Karpas-422 (cell line): ENCODE measurements around the gene C8G. TPM values are rescaled to one million over a fixed set of nuclear protein-coding genes. Genes with fewer than 3 reads are reported as not detected.

Experiments used
- DNase-seq: peaks from one replicate; pipeline ENCODE4 v3.0.0-alpha.2; 2015
- H2AFZ ChIP-seq: fragments of 200-600 bp; sonication (generic); 2 replicates; pipeline ENCODE4 v1.6.1; 2014; ENCODE audit warnings: antibody characterized with exemption, low read length, mixed read lengths
- H3K27ac ChIP-seq: fragments of 200-600 bp; sonication (generic); 2 replicates; pipeline ENCODE4 v1.5.1; 2014; ENCODE audit warnings: mild to moderate bottlenecking, low read length, moderate library complexity
- H3K27me3 ChIP-seq: fragments of 200-600 bp; sonication (generic); 2 replicates; pipeline ENCODE4 v1.6.1; 2014; ENCODE audit warnings: low read length, mixed read lengths
- H3K36me3 ChIP-seq: fragments of 200-600 bp; sonication (generic); 2 replicates; pipeline ENCODE4 v1.6.1; 2014; ENCODE audit warnings: low read length, mixed read lengths; ENCODE audit not compliant: insufficient read depth
- H3K4me1 ChIP-seq: fragments of 200-600 bp; sonication (generic); 2 replicates; pipeline ENCODE4 v1.6.1; 2014; ENCODE audit warnings: mild to moderate bottlenecking, low read length, mixed read lengths
- H3K4me2 ChIP-seq: fragments of 200-600 bp; sonication (generic); 2 replicates; pipeline ENCODE4 v1.6.1; 2014; ENCODE audit warnings: low read length, low read depth, mild to moderate bottlenecking; ENCODE audit not compliant: poor library complexity, severe bottlenecking
- H3K4me3 ChIP-seq: fragments of 200-600 bp; sonication (generic); 2 replicates; pipeline ENCODE4 v1.5.1; 2014; ENCODE audit warnings: mild to moderate bottlenecking, antibody characterized with exemption, low read length, mixed read lengths
- H3K79me2 ChIP-seq: fragments of 200-600 bp; sonication (generic); 2 replicates; pipeline ENCODE4 v1.6.1; 2014; ENCODE audit warnings: mild to moderate bottlenecking, low read length, mixed read lengths
- H3K9ac ChIP-seq: fragments of 200-600 bp; sonication (generic); 2 replicates; pipeline ENCODE4 v1.6.0; 2014; ENCODE audit warnings: low read length
- H3K9me2 ChIP-seq: fragments of 200-600 bp; sonication (generic), shearing (Covaris generic); replicated peaks from 2 replicates; pipeline ENCODE4 v1.6.0; 2014; ENCODE audit warnings: mild to moderate bottlenecking, low read length, moderate library complexity; ENCODE audit not compliant: insufficient read depth
- H3K9me3 ChIP-seq: fragments of 300-700, 200-600 bp; sonication (generic); 2 replicates; pipeline ENCODE4 v1.6.1; 2014; ENCODE audit warnings: low read length, mixed read lengths
- H4K20me1 ChIP-seq: fragments of 200-600 bp; sonication (generic); 2 replicates; pipeline ENCODE4 v1.6.1; 2014; ENCODE audit warnings: mild to moderate bottlenecking, antibody characterized with exemption, low read length, low read depth; ENCODE audit not compliant: insufficient read depth
- total RNA-seq: library from RNA; depleted of rRNA; stranded (reverse); fragments of >200 nt; shearing (Covaris generic); gene quantifications from 2 replicates; pipeline ENCODE4 v1.2.3, GENCODE V29; 2014; ENCODE audit warnings: low replicate concordance

Gene C8G
- total RNA-seq, 1 experiment from 2014 or later = not detected

DNA sequence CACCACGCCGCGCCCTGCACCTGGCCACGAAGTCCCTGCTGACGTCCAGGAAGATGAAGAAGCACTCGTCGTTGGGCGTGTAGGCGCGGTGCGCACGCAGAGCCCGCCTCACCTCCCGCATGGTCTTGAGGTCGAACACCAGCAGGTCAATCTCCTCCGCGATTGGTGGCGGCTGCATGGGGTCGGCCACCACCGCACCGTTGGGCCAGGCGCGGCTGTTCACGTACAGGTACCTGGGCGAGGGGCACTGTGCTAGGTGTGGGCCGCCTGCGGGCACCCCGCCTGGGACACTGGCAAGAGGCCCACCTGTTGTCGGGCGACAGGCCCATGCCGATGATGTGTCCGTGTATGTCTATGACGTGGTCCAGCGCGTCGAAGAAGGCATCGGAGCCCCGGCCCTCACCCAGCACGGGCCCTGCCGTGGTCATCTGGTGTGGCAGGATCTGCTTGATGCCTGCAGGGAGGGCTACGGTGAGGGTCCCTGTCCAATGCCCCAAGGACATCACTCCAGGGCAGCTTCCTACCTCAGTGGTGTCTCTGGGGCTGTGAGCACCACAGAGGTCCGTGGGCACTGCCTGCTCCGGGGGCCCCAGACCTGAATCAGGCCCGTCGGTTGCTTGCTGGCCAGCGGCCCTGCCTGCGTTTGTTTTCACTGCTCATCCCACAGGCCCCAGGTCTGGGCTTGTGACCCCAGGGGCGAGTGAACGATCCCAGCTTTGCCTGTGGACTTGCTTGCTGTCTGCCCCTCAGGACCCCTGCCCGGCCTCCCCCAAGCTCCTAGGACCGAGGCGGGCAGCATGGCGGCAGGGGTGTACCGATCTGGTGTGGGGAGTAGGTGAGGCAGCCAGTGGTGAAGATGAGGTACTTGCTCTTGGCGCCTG is 3.6 kb upstream of the C8G start:
- Histone ChIP-seq H3K9me2 (no peaks in the 10 kb centered on the region), H2AFZ (no peak overlapping the region), H3K79me2 (peaks cover 12% of the 10 kb centered on the region), H3K9ac (no peak overlapping the region), H3K4me3 (no peak overlapping the region), H3K4me1 (peaks cover 12% of the 10 kb centered on the region), H3K27me3 (no peaks in the 10 kb centered on the region), H3K27ac (no peak overlapping the region), H3K4me2 (no peak overlapping the region), H4K20me1 (peaks cover 5% of the 10 kb centered on the region; the same call in 1 of the 2 replicates), H3K36me3 (0 out of 2 replicates have a peak, but pooled peaks cover 3% of the 10 kb centered on the region), H3K9me3 (no peaks in the 10 kb centered on the region)
- no peak for DNase-seq

DNA sequence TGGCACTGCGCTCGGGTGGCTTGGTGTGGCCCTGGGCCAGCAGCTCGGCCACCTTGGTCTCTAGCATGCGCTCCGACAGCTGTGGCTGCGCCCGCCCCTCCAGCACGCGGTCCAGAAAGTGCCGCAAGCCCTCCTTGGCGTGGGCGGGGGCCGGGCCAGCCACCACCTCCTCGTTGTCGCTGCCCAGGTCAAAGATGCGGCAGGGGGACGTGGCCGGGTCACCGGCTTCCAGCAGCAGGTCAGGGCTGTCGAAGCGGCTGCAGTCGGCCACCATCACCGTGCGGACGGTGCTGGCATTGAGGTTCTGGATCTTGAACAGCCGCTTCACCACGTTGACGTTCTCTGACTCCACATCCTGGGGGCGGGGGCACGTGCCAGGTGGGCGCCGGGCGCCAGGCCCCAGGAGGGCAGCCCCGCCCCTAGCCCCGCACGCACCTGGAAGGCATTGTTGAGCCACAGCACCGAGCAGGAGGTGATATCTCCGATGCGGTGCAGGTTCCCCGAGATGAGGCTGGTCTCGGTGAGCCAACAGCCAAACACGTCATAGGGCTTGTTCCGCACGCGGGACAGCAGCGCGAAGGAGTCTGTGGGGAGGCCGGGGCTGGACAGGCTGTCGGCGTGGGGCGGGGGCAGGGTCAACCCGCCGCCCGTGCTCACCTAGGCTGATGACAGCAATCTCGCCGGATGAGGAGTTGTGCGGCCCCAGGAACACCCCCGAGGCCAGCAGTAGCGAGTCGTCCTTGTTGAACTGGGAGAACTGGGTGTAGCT is 2.7 kb upstream of the C8G start:
- H3K9ac ChIP-seq = peak overlapping the region; percentile 95; the same call in 1 of the 2 replicates
- 0 out of 2 replicates have a peak, but pooled peaks cover 3% of the 10 kb centered on the region for H3K36me3 ChIP-seq
- peak overlapping the region; percentile 78 for H3K4me2 ChIP-seq
- H2AFZ ChIP-seq = no peak overlapping the region
- peak overlapping the region; percentile 93; the same call in 1 of the 2 replicates for H3K4me3 ChIP-seq
- peaks cover 12% of the 10 kb centered on the region for H3K79me2 ChIP-seq
- no peaks in the 10 kb centered on the region for H3K9me3 ChIP-seq
- H3K4me1 ChIP-seq = peaks cover 12% of the 10 kb centered on the region
- H3K27me3 ChIP-seq = no peaks in the 10 kb centered on the region
- H3K9me2 ChIP-seq = no peaks in the 10 kb centered on the region
- no peak overlapping the region for H3K27ac ChIP-seq
- DNase-seq = no peak
- H4K20me1 ChIP-seq = peaks cover 5% of the 10 kb centered on the region; the same call in 1 of the 2 replicates

DNA sequence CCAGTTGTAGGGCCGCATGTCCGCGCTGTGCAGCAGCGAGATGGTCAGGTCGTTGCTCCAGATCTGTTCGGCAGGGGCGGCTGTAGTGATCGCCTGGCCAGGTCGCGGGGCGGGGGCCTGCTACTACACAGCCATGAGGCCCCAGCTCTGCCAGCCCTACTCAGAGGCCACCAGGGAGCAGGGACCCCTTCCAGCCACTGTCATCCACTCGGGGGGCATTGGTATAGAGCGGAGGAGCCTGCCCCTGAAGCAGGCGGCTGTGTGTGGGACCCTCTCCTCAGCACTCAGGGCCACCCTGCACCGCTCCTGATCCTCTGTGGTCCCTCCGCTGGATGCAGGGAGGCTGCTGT is 2.2 kb upstream of the C8G start:
- no peak for DNase-seq
- Histone ChIP-seq H3K9me3 (no peaks in the 10 kb centered on the region), H3K9me2 (no peaks in the 10 kb centered on the region), H3K4me1 (peaks cover 13% of the 10 kb centered on the region), H3K36me3 (0 out of 2 replicates have a peak, but pooled peaks cover 3% of the 10 kb centered on the region), H3K9ac (peak overlapping the region; percentile 95), H3K27ac (no peak overlapping the region), H3K4me2 (peak overlapping the region; percentile 78), H3K4me3 (peak overlapping the region; percentile 93; the same call in 1 of the 2 replicates), H2AFZ (no peak overlapping the region), H3K79me2 (peaks cover 12% of the 10 kb centered on the region), H3K27me3 (no peaks in the 10 kb centered on the region), H4K20me1 (peaks cover 5% of the 10 kb centered on the region; the same call in 1 of the 2 replicates)

DNA sequence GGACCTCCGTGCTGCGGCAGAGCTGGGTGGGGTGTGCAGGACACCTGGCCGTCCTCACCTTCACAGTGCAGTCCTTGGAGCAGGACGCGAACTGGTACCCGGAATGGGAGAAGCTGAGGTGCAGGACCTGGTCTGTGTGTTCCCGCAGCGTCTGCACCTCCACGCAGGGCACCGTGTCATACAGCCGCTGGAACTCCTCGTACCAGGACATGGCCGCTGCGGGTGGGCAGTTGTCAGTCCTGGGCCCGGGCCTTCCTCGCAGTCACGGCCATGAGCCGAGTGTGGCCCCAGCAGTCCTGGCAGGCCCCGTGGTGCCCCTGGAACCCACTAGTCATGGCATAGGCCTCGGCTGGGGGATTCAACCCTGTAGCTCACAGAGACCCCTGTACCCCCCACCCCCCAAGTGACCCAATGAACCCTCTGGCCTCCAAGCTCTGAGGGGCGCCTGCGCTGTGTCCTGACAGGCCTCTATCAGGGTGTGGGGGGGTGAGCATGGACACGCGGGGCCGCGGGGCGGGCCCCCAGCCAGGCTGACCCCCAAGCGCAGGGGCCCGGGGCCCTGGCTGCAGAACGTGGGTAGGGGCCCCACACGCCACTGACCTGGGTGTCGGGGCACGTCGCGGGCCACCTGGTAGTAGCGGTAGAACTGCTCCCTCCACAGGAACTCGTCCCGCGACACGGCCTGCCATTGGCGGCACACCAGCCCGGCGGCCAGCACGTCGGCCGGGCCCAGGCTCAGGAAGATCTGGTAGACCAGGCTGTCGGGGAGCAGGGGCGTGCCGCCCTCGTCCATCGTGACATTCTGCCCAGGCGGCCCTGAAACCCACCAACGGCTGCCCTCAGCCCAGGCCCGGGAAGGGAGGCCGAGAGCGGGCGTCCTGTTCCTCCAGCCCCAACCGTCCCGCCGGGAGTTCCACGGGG is 1.5 kb upstream of the C8G start:
- no peaks in the 10 kb centered on the region for H3K9me3 ChIP-seq
- no peak overlapping the region for H2AFZ ChIP-seq
- H3K27ac ChIP-seq = peak overlapping the region; percentile 60
- peaks cover 12% of the 10 kb centered on the region for H3K79me2 ChIP-seq
- H3K27me3 ChIP-seq = no peaks in the 10 kb centered on the region
- DNase-seq = peak; percentile 74
- no peaks in the 10 kb centered on the region for H3K9me2 ChIP-seq
- peaks cover 17% of the 10 kb centered on the region for H3K4me1 ChIP-seq
- 0 out of 2 replicates have a peak, but pooled peaks cover 3% of the 10 kb centered on the region for H3K36me3 ChIP-seq
- peaks cover 5% of the 10 kb centered on the region; the same call in 1 of the 2 replicates for H4K20me1 ChIP-seq
- peak overlapping the region; percentile 93 for H3K4me3 ChIP-seq
- peak overlapping the region; percentile 78 for H3K4me2 ChIP-seq
- peak overlapping the region; percentile 95 for H3K9ac ChIP-seq

DNA sequence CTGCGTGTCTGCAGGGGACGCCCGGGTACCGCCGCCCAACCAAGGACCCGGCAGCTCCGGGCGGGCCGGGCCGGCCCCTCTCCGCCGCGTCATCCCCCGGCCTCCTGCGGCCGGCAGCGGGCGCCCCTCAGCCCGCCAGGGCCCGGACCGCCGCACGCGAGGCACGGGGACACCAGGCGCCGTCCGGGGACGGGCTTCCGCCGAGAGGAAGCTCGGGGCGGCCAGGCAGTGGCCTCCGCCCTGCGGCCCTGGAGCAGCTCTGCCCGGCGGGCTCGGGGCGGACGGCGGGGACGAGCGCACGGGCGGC is 878 bp upstream of the C8G start:
- H3K36me3 ChIP-seq = 0 out of 2 replicates have a peak, but pooled peaks cover 1% of the 10 kb centered on the region
- peak overlapping the region; percentile 95 for H3K9ac ChIP-seq
- no peaks in the 10 kb centered on the region for H3K27me3 ChIP-seq
- DNase-seq = no peak
- H3K9me2 ChIP-seq = no peaks in the 10 kb centered on the region
- no peaks in the 10 kb centered on the region for H3K9me3 ChIP-seq
- peak overlapping the region; percentile 60 for H3K27ac ChIP-seq
- H3K4me2 ChIP-seq = peak overlapping the region; percentile 78
- H3K79me2 ChIP-seq = peaks cover 12% of the 10 kb centered on the region
- peaks cover 19% of the 10 kb centered on the region for H3K4me1 ChIP-seq
- no peak overlapping the region for H2AFZ ChIP-seq
- peak overlapping the region; percentile 93 for H3K4me3 ChIP-seq
- H4K20me1 ChIP-seq = peaks cover 5% of the 10 kb centered on the region; the same call in 1 of the 2 replicates

DNA sequence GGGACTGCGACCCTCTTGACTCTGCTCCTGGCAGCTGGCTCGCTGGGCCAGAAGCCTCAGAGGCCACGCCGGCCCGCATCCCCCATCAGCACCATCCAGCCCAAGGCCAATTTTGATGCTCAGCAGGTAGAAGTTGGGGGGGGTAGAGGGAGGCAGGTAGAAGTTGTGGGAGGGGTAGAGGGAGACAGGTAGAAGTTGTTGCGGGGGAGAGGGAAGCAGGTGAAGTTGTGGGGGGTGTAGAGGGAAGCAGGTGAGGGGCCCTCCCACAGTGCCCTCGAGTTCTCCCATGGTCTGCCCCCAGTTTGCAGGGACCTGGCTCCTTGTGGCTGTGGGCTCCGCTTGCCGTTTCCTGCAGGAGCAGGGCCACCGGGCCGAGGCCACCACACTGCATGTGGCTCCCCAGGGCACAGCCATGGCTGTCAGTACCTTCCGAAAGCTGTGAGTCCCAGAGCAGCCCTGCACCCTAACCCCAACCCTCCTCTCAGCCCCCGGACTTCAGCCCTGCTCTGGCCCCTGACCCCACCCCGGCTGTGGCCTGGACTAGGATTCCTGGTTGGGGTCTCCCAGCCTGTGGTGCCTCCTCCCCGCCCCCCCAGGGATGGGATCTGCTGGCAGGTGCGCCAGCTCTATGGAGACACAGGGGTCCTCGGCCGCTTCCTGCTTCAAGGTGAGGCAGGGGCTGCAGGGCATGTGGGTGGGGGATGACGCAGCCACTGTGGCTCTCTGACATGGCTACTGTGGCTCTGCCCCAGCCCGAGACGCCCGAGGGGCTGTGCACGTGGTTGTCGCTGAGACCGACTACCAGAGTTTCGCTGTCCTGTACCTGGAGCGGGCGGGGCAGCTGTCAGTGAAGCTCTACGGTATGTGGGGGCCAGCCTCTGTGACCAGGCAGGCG is 537 bp downstream of the C8G start:
- no peak for DNase-seq
- peaks cover 28% of the 10 kb centered on the region for H3K4me1 ChIP-seq
- no peak overlapping the region for H3K4me3 ChIP-seq
- no peak overlapping the region for H3K27ac ChIP-seq
- no peak overlapping the region for H2AFZ ChIP-seq
- H4K20me1 ChIP-seq = peaks cover 5% of the 10 kb centered on the region; the same call in 1 of the 2 replicates
- no peaks in the 10 kb centered on the region for H3K27me3 ChIP-seq
- no peaks in the 10 kb centered on the region for H3K9me3 ChIP-seq
- H3K9ac ChIP-seq = no peak overlapping the region
- H3K36me3 ChIP-seq = no peaks in the 10 kb centered on the region
- H3K4me2 ChIP-seq = no peak overlapping the region
- no peaks in the 10 kb centered on the region for H3K9me2 ChIP-seq
- H3K79me2 ChIP-seq = peaks cover 12% of the 10 kb centered on the region
